HG03520 (cell line): ENCODE measurements around the gene FFAR1.

Source experiments
- ATAC-seq: cut with Tn5 transposase; IDR thresholded peaks from one replicate; pipeline ENCODE4 v1.9.1; 2021; ENCODE audit warnings: mild to moderate bottlenecking, moderate library complexity; ENCODE audit not compliant: unreplicated experiment

Gene FFAR1

GRCh38 chr19:35347171-35347929 is at the start of gene FFAR1:
Gene FFAR1, plus strand, starts transcription at chr19:35347902. Its CDS starts 3,650 bp downstream, at chr19:35351552.
- ATAC-seq = peak; percentile 43

GRCh38 chr19:35297922-35298321 is 49.8 kb upstream of the FFAR1 start:
- ATAC-seq = no peak

- ATAC-seq = no peak
Observed at GRCh38 chr19:35298561-35298972, 49.1 kb upstream of the FFAR1 start.

GRCh38 chr19:35299523-35300338 is 48.0 kb upstream of the FFAR1 start:
- ATAC-seq = no peak

- ATAC-seq = no peak
Observed at GRCh38 chr19:35300339-35300649, 47.4 kb upstream of the FFAR1 start.

- ATAC-seq = no peak
Observed at GRCh38 chr19:35301961-35302360, 45.7 kb upstream of the FFAR1 start.

GRCh38 chr19:35302446-35302845 is 45.3 kb upstream of the FFAR1 start:
- no peak for ATAC-seq

GRCh38 chr19:35303357-35303915 is 44.3 kb upstream of the FFAR1 start:
- ATAC-seq = no peak

GRCh38 chr19:35304036-35304435 is 43.7 kb upstream of the FFAR1 start:
- no peak for ATAC-seq

GRCh38 chr19:35305181-35305580 is 42.5 kb upstream of the FFAR1 start:
- ATAC-seq = no peak

GRCh38 chr19:35306473-35307246 is 41.0 kb upstream of the FFAR1 start:
- no peak for ATAC-seq

GRCh38 chr19:35307931-35308330 is 39.8 kb upstream of the FFAR1 start:
- no peak for ATAC-seq

GRCh38 chr19:35308910-35309309 is 38.8 kb upstream of the FFAR1 start:
- no peak for ATAC-seq

GRCh38 chr19:35309481-35310279 is 38.0 kb upstream of the FFAR1 start:
- no peak for ATAC-seq

- no peak for ATAC-seq
Observed at GRCh38 chr19:35310331-35310730, 37.4 kb upstream of the FFAR1 start.

GRCh38 chr19:35310811-35311465 is 36.8 kb upstream of the FFAR1 start:
- no peak for ATAC-seq

GRCh38 chr19:35311901-35312665 is 35.6 kb upstream of the FFAR1 start:
- ATAC-seq = no peak

GRCh38 chr19:35313587-35313986 is 34.1 kb upstream of the FFAR1 start:
- no peak for ATAC-seq

- no peak for ATAC-seq
Observed at GRCh38 chr19:35314031-35314430, 33.7 kb upstream of the FFAR1 start.
